ENCODE measurements around the gene MTHFD1L. TPM values are rescaled to one million over a fixed set of nuclear protein-coding genes. Genes with fewer than 3 reads are reported as not detected.
A peak's percentile ranks its signal among the peaks of the same experiment; 100 is the strongest.

MTHFD1L gene
- total RNA-seq, 4 donors from 2014 or later: 4.1 to 19.9 (median 16.6) TPM

GRCh38 chr6:151052021-151052646 lies 186.6 kb downstream of the MTHFD1L start:
- Histone ChIP-seq H3K4me3 (no peak overlapping the region), H3K36me3 (no peaks in the 10 kb centered on the region), H3K27ac (no peak overlapping the region), H3K4me1 (no peaks in the 10 kb centered on the region), H3K9me3 (no peaks in the 10 kb centered on the region), H3K27me3 (no peaks in the 10 kb centered on the region)
- intact Hi-C loops (cut with DNase I; ENCODE audit: low total_unique reads): no loop called here
- DNase-seq: no peak
- TF ChIP-seq POLR2A (IDR thresholded peaks at IDR 0.05) (no peak), CTCF (IDR thresholded peaks at IDR 0.05) (no peak)

GRCh38 chr6:151054306-151054705 lies 188.8 kb downstream of the MTHFD1L start:
- peaks cover 9 to 11% of the 10 kb centered on the region in 2 donors for H3K4me1 ChIP-seq
- H3K27me3 ChIP-seq: no peaks in the 10 kb centered on the region
- peak overlapping the region; percentile 47 to 59 for H3K27ac ChIP-seq
- peak; percentile 36 to 70 for DNase-seq
- H3K4me3 ChIP-seq: no peak overlapping the region
- intact Hi-C loops (cut with DNase I; ENCODE audit: low total_unique reads): no loop called here
- no peaks in the 10 kb centered on the region for H3K9me3 ChIP-seq
- TF ChIP-seq CTCF (IDR thresholded peaks at IDR 0.05) (no peak), POLR2A (IDR thresholded peaks at IDR 0.05) (no peak)
- H3K36me3 ChIP-seq: no peaks in the 10 kb centered on the region

- intact Hi-C loops (cut with DNase I; ENCODE audit: low total_unique reads): no loop called here
- TF ChIP-seq POLR2A (IDR thresholded peaks at IDR 0.05) (no peak), CTCF (IDR thresholded peaks at IDR 0.05) (no peak)
- H3K4me1 ChIP-seq: peaks cover 11 to 12% of the 10 kb centered on the region in 2 donors
- no peak overlapping the region for H3K4me3 ChIP-seq
- peak overlapping the region; percentile 81 to 94 for H3K27ac ChIP-seq
- H3K27me3 ChIP-seq: no peaks in the 10 kb centered on the region
- peak in 1 of 2 donors; percentile 9 for DNase-seq
- no peaks in the 10 kb centered on the region for H3K9me3 ChIP-seq
- H3K36me3 ChIP-seq: no peaks in the 10 kb centered on the region
These were observed 190.9 kb downstream of the MTHFD1L start for GRCh38 chr6:151056230-151056907.

- DNase-seq: no peak
- Histone ChIP-seq H3K36me3 (no peaks in the 10 kb centered on the region), H3K9me3 (no peaks in the 10 kb centered on the region), H3K4me3 (no peak overlapping the region), H3K27me3 (no peaks in the 10 kb centered on the region), H3K27ac (peak overlapping the region; percentile 81 to 94), H3K4me1 (peaks cover 11 to 12% of the 10 kb centered on the region in 2 donors)
- TF ChIP-seq POLR2A (IDR thresholded peaks at IDR 0.05) (no peak), CTCF (IDR thresholded peaks at IDR 0.05) (no peak)
- intact Hi-C loops (cut with DNase I; ENCODE audit: low total_unique reads): no loop called here
These were observed 191.6 kb downstream of the MTHFD1L start for GRCh38 chr6:151057061-151057460.

GRCh38 chr6:151058021-151058733 lies 192.7 kb downstream of the MTHFD1L start:
- Histone ChIP-seq H3K4me3 (no peak overlapping the region), H3K4me1 (peaks cover 11 to 12% of the 10 kb centered on the region in 2 donors), H3K9me3 (no peaks in the 10 kb centered on the region), H3K27ac (peak overlapping the region; percentile 81 to 94), H3K36me3 (no peaks in the 10 kb centered on the region), H3K27me3 (no peaks in the 10 kb centered on the region)
- TF ChIP-seq CTCF (IDR thresholded peaks at IDR 0.05): no peak
- TF ChIP-seq POLR2A (IDR thresholded peaks at IDR 0.05): no peak
- DNase-seq: no peak
- intact Hi-C loops (cut with DNase I; ENCODE audit: low total_unique reads): no loop called here
